ENCODE measurements around the gene AARSD1.

Gene AARSD1, protein sequence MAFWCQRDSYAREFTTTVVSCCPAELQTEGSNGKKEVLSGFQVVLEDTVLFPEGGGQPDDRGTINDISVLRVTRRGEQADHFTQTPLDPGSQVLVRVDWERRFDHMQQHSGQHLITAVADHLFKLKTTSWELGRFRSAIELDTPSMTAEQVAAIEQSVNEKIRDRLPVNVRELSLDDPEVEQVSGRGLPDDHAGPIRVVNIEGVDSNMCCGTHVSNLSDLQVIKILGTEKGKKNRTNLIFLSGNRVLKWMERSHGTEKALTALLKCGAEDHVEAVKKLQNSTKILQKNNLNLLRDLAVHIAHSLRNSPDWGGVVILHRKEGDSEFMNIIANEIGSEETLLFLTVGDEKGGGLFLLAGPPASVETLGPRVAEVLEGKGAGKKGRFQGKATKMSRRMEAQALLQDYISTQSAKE

DNA sequence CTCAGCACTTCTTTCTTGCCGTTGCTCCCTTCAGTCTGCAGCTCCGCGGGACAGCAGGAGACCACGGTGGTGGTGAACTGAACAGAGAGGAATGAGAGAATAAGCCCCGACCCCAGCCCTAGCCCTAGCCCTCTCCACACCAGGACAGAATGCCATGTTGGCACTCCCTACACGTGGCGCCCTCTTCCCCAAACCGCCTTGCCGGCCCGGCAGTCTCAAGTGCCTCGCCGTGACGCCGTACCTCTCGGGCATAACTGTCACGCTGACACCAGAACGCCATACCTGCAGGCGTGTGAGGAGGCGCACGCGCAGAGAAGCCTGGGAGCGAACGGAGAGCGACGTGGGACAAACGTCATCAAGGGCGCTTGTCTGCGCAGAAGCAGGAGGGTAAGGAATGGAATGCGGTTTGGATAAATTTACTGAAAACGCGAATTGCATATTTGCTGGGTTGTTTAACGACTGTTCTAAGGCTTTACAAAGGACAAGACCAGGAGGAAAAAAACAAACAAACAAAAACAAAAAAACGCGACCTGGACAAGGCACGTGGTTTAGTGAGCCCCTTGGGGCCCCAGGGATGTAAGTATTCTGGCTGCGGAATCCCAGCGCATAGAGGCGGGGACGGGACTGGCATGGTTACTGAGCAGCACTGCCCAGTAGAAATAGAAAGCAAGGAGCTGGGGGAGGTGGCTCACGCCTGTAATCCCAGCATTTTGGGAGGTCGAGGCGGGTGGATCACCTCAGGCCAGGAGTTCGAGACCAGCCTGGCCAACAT, at the start of gene AARSD1:
AARSD1 (minus strand) TSS at position 294 of the 772 bp plus-strand sequence; CDS start at position 280, 14 bp downstream.
- Histone ChIP-seq H3K27me3 (replicated peaks; ENCODE audit: control insufficient read depth, insufficient read depth, low read length) (no peaks in the 10 kb centered on the region), H3K4me3 (replicated peaks; ENCODE audit: low read depth, low read length) (peak within 1 kb of the TSS; percentile 98), H3K36me3 (ENCODE audit: control insufficient read depth, insufficient read depth, low read length) (peaks cover 9% of the 10 kb centered on the region)
- TF ChIP-seq, protein P1, sequence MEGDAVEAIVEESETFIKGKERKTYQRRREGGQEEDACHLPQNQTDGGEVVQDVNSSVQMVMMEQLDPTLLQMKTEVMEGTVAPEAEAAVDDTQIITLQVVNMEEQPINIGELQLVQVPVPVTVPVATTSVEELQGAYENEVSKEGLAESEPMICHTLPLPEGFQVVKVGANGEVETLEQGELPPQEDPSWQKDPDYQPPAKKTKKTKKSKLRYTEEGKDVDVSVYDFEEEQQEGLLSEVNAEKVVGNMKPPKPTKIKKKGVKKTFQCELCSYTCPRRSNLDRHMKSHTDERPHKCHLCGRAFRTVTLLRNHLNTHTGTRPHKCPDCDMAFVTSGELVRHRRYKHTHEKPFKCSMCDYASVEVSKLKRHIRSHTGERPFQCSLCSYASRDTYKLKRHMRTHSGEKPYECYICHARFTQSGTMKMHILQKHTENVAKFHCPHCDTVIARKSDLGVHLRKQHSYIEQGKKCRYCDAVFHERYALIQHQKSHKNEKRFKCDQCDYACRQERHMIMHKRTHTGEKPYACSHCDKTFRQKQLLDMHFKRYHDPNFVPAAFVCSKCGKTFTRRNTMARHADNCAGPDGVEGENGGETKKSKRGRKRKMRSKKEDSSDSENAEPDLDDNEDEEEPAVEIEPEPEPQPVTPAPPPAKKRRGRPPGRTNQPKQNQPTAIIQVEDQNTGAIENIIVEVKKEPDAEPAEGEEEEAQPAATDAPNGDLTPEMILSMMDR (IDR thresholded peaks at IDR 0.05; ENCODE audit: insufficient read depth, low read length, poor library complexity, severe bottlenecking) = no peak
- peak; percentile 90 for DNase-seq (ENCODE audit: extremely low read depth, insufficient read length)

GRCh38 chr17:43013296-43013695, 49.0 kb upstream of the AARSD1 start:
- no peak for DNase-seq (ENCODE audit: extremely low read depth, insufficient read length)
- peaks cover 23% of the 10 kb centered on the region for H3K36me3 ChIP-seq (ENCODE audit: control insufficient read depth, insufficient read depth, low read length)
- TF ChIP-seq, protein P1 (IDR thresholded peaks at IDR 0.05; ENCODE audit: insufficient read depth, low read length, poor library complexity, severe bottlenecking) = no peak

DNA sequence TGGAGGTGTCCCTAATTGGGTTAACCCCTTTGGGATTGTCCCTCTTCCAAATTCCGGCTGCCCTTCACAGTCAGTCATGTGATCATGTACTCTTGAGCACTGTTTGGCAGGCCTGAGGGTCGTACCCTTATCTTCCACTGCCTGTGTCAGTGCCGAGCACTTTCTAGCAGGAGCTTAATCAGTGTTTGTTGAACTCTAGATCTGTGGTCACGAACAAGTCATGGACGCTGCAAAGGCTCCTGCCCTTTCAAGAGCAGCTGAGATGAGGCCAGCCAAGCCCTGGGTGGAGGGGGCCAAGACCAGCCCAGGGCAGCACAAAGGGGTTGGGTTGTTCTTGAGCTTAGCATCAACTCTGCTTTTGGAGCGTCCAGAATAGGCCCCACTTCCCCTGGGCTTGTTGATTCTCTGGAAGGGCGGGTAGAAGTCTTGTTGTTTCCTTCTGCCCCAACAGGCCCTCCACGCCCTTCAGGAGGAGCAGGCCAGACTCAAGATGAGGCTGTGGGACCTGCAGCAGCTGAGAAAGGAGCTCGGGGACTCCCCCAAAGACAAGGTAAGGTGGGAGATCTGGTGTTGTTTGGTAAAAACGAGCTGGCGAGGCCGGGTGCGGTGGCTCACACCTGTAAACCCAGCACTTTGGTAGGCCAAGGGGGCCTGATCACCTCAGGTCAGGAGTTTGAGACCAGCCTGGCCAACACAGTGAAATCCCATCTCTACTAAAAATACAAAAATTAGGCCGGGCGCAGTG, 47.6 kb upstream of the AARSD1 start:
- Histone ChIP-seq H3K4me3 (replicated peaks; ENCODE audit: low read depth, low read length) (no peak overlapping the region), H3K27me3 (replicated peaks; ENCODE audit: control insufficient read depth, insufficient read depth, low read length) (no peaks in the 10 kb centered on the region), H3K36me3 (ENCODE audit: control insufficient read depth, insufficient read depth, low read length) (peaks cover 23% of the 10 kb centered on the region)
- TF ChIP-seq, protein P1 (IDR thresholded peaks at IDR 0.05; ENCODE audit: insufficient read depth, low read length, poor library complexity, severe bottlenecking) = no peak
- DNase-seq (ENCODE audit: extremely low read depth, insufficient read length) = no peak

More at GRCh38 chr17:43013296-43013695, 49.0 kb upstream of the AARSD1 start:
- Histone ChIP-seq H3K27me3 (replicated peaks; ENCODE audit: control insufficient read depth, insufficient read depth, low read length) (no peaks in the 10 kb centered on the region), H3K4me3 (replicated peaks; ENCODE audit: low read depth, low read length) (no peak overlapping the region)

- peaks cover 23% of the 10 kb centered on the region for H3K36me3 ChIP-seq (ENCODE audit: control insufficient read depth, insufficient read depth, low read length)
- H3K4me3 ChIP-seq (replicated peaks; ENCODE audit: low read depth, low read length) = no peak overlapping the region
- DNase-seq (ENCODE audit: extremely low read depth, insufficient read length) = no peak
- no peaks in the 10 kb centered on the region for H3K27me3 ChIP-seq (replicated peaks; ENCODE audit: control insufficient read depth, insufficient read depth, low read length)
- TF ChIP-seq, protein P1 (IDR thresholded peaks at IDR 0.05; ENCODE audit: insufficient read depth, low read length, poor library complexity, severe bottlenecking) = no peak
Observed at GRCh38 chr17:43010667-43011308, 46.5 kb upstream of the AARSD1 start.
